Activated CD8-positive, alpha-beta memory T cell treated with anti-CD3 and anti-CD28 coated beads for 1 hour (primary cell): ENCODE data around the gene JSRP1.

Experiments
- DNase-seq, 2 donors: peaks; one replicate each; pipeline ENCODE4 v3.0.0-alpha.2; 2020; ENCODE audit warnings: low read depth in 1 of 2; ENCODE audit errors: extremely low read depth in 1 of 2

JSRP1 gene

GRCh38 chr19:2255982-2256685 is at the start of gene JSRP1:
TSS of gene JSRP1 (minus strand) at chr19:2256417. CDS start at chr19:2255314, 1,103 bp downstream.
- no peak for DNase-seq

GRCh38 chr19:2305452-2306280 is 49.4 kb upstream of the JSRP1 start:
- no peak for DNase-seq

- no peak for DNase-seq
These were observed 47.1 kb upstream of the JSRP1 start for GRCh38 chr19:2303211-2303798.

- DNase-seq = no peak
These were observed 46.3 kb upstream of the JSRP1 start for GRCh38 chr19:2302319-2303210.

- no peak for DNase-seq
These were observed 44.3 kb upstream of the JSRP1 start for GRCh38 chr19:2300533-2300932.

- no peak for DNase-seq
These were observed 39.9 kb upstream of the JSRP1 start for GRCh38 chr19:2296141-2296540.

GRCh38 chr19:2294687-2295335 is 38.6 kb upstream of the JSRP1 start:
- DNase-seq = no peak

GRCh38 chr19:2291185-2291751 is 35.1 kb upstream of the JSRP1 start:
- DNase-seq = no peak

- no peak for DNase-seq
These were observed 34.4 kb upstream of the JSRP1 start for GRCh38 chr19:2290441-2291184.

- no peak for DNase-seq
These were observed 33.7 kb upstream of the JSRP1 start for GRCh38 chr19:2289714-2290435.

- no peak for DNase-seq
These were observed 32.8 kb upstream of the JSRP1 start for GRCh38 chr19:2288818-2289713.

- no peak for DNase-seq
These were observed 32.2 kb upstream of the JSRP1 start for GRCh38 chr19:2288338-2288817.

- DNase-seq = no peak
These were observed 31.5 kb upstream of the JSRP1 start for GRCh38 chr19:2287585-2288337.

GRCh38 chr19:2286402-2287140 is 30.4 kb upstream of the JSRP1 start:
- DNase-seq = no peak

GRCh38 chr19:2283835-2284507 is 27.8 kb upstream of the JSRP1 start:
- DNase-seq = no peak

- DNase-seq = no peak
These were observed 26.6 kb upstream of the JSRP1 start for GRCh38 chr19:2282862-2283237.
